ENCODE results near the gene ELF1. TPM values are rescaled to one million over a fixed set of nuclear protein-coding genes. Genes with fewer than 3 reads are reported as not detected.
"Not testable (repeated sequence)": the region's sequence is repeated elsewhere in the genome, so short reads cannot be mapped to it uniquely, and the experiment has no call there.

Gene ELF1
- total RNA-seq, 1 donor from 2014 or later, result 8.2 TPM

DNA sequence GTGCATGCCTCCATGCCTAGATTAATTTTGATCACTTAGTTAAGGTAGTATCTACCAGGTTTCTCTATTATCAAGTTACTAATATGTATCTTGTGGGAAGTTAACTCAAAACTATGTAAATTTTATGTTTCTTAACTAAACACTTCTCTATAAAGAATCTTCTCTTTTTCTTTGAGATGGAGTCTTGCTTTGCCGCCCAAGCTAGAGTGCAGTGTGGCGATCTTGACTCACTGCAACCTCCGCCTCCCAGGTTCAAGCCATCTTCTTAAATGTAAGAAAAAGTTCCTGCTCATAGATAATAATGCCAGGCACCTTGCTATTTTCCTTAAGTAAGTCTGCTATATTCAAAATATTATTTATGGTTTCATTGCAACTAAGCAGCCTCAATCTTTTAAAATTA lies 58.4 kb downstream of the ELF1 start:
- FAIRE-seq (no peak), DNase-seq (ENCODE audit: low spot score in 2 of 2) (no peak)

DNA sequence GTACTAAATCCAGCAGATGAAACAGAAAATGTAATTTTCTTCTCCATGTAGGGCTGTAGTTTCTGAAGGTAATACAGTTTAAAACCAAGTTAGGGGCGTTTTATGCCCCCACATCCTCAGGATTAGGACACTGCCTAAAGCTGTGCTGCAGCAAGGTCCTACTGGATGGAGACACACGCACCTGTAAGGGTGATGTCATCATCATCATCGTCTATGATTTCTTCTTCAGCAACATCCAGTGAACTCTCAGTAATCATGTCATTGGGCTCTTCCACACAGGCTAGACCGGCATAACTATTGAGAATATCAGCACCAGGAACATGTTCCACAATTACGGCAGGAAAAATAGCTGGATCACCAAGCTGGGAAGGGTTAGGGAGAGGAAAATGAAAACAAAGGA lies 60.5 kb downstream of the ELF1 start:
- FAIRE-seq (no peak), DNase-seq (ENCODE audit: low spot score in 2 of 2) (no peak)

DNA sequence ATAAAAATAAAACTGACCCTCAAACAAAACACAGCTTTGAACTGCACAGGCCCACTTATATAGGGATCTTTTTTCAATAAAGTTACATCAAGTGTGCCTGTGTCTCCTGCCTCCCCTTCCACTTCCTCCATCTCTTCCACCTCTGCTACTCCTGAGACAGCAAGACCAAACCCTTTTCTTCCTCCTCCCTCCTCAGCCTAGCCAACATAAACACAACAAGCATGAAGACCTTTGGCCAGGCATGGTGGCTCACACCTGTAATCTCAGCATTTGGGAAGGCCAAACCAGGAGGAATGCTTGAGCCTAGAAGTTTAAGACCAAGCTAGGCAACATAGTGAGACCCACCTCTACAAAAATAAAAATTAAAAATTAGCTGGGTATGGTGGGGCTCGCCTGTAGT lies 72.6 kb downstream of the ELF1 start:
- FAIRE-seq (no peak), DNase-seq (ENCODE audit: low spot score in 2 of 2) (no peak)

DNA sequence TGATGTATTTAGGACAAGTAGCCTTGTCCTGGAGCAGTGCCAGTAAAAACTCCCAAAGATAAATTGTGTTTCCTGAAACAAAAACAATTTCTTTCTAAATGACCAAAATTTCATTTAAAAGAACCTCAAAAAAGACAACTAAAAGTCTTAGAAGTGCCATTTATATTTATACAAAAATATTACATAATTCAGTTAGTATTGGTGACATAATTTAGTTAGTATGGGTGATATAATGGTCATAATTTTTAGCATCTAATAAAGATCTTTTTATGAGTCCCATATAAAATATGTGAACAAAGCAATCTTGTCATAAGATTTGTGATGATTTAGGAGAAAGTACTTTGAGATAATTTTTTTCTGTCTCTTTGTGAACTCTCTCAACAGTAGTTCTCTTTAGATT lies 76.0 kb downstream of the ELF1 start:
- DNase-seq (ENCODE audit: low spot score in 2 of 2) (no peak), FAIRE-seq (no peak)

DNA sequence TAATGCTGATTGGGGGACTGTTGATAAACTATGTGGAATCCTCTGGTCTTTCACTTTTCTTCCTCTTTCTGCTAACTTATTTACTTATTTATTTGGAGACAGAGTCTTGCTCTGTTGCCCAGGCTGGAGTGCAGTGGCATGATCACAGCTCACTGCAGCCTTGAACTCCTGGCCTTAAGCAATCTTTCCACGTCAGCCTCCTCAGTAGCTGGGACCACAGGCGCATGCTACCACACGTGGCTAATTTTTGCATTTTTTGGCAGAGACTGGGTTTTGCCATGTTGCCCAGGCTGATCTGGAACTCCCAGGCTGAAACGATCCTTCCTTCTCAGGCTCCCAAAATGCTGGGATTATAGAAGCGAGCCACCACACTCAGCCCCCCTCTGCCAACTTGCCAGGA lies 77.5 kb downstream of the ELF1 start:
- DNase-seq (ENCODE audit: low spot score in 2 of 2), result no peak
- no peak for FAIRE-seq

DNA sequence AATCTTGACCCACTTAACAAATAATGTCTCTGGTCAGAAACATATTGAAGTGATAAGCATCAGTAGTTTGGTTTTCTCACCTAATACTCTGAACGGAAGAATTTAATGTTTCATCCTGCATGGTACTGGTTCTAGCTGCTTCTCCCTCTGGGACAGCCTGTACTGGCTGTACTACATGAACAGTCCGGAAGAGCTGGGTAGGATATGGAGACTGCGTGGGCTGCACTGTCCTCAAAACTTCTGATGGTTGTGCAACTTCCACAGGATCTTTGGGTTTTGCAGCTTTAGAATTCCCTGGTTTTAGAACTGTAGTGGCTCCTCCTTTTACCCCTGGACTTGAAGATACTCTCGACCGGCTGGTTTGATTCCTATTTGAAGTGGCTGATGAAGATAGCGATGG lies 78.3 kb downstream of the ELF1 start:
- no peak for FAIRE-seq
- no peak for DNase-seq (ENCODE audit: low spot score in 2 of 2)

DNA sequence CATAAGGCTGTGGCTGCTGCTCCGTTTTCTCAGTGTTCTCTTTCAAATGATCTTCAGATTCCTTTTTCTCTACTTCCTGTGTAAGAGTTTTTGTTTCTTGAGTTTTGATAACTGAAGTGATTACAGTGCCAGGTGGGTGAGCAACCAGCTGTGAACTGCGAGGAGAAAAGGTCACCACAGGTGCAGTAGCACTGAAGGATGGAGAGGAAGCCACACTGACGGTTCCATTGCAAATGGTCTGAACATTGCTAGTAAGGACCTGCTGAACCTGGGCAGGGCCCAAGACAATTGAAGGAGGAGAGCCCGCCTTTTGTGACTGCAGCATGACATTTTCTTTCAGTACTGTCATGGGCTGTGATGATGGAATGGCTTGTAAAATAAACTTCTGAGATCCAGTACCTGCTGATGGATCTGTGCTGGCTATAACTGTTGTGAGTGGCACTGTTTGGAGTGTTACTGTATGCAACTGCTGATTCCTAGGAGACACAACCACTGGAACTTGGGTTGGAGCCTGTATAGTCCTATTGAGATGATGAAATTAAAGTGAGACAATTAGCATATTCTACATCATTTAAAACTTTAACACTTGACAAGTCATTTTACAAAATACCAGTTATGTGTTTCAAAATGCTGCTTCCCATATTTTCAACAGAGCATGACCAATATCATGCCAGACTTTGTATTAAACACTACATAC lies 85.5 kb downstream of the ELF1 start:
- FAIRE-seq, result no peak
- DNase-seq (ENCODE audit: low spot score in 2 of 2), result no peak

DNA sequence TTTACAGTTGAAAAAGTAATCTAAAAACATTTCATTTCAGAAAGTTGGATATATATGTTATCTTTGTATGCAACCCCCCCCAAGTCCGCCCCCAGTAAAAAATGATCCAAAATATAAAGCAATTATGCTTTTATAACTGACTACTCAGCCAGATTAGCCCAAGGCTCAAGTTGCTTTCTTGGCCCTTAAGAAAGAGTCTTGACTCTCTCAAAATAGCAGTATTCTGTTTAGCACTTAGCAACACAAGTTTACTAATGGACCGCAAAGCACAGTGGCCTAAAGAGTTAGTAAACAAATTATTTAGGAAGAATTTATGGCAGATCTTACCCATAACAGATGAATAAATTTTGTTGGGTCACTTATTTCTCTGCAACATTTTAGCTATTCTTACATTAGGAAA lies 86.9 kb downstream of the ELF1 start:
- FAIRE-seq (no peak), DNase-seq (ENCODE audit: low spot score in 2 of 2) (no peak)

DNA sequence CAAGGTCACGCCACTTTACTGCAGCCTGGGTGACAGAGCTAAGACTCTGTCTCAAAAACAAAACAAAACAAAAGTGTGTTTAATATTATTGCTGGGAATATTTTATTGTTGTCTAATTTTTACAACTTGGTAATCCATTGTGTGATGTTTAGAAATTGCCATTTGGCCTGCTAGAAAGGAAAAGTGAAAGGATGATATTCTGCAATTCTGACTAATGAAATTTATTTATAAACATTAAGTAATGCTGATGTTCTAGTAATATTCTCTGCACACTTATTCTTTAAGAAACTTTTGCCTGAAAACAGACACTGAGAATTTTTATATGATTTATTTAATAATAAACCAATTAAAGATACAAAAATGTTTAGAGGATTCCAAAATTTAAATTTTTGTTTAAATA lies 87.4 kb downstream of the ELF1 start:
- FAIRE-seq (peak; percentile 78), DNase-seq (ENCODE audit: low spot score in 2 of 2) (no peak)

DNA sequence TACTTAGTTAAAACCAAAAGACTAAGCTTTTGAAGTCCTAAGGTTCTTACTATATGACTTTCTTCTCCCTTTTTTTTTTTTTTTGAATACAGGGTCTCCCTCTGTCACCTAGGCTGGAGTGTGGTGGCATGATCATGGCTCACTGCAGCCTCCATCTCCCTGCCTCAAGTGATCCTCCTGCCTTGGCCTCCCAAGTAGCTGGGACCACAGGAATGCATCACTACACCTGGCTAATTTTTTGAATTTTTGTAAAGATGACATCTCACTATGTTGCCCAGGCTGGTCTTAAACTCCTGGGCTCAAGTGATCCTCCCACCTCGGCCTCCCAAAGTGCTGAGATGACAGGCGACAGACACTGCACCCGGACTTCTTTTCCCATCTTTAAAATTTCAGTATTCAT lies 89.2 kb downstream of the ELF1 start:
- DNase-seq (ENCODE audit: low spot score in 2 of 2); FAIRE-seq: not testable (repeated sequence)

DNA sequence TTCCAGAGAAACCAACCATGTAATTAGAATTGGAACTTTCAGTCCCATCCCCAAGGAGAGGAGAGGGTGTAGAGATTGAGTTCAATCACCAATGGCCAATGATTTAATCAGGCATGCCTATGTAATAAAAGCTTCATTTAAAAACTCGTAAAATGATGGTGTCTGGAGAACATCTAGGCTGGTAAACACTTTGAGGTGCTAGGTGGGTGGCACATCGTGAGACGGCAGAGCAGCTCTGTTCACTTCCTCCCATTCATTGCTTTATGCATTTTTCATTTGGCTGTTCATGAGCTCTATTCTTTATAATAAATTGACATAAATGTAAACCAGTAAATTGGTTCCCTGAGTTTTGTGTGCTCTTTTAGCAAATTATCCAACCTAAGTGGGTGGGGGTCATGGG lies 90.1 kb downstream of the ELF1 start:
- DNase-seq (ENCODE audit: low spot score in 2 of 2) (no peak), FAIRE-seq (no peak)

DNA sequence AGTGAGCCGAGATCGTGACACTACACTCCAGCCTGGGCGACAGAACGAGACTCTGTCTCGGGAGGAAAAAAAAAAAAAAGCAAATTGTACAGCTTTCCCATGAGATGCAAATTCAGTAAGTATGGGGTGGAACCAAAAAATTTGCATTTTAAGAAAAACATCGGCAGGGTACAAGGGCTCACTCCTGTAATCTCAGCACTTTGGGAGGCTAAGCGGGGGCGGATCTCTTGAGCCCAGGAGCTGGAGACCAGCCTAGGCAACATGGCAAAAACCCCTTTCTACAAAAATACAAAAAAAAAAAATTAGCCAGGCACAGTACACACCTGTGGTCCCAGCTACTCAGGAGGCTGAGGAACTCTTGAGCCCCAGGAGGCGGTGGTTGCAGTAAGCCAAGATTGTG lies 91.2 kb downstream of the ELF1 start:
- no peak for DNase-seq (ENCODE audit: low spot score in 2 of 2)
- no peak for FAIRE-seq

DNA sequence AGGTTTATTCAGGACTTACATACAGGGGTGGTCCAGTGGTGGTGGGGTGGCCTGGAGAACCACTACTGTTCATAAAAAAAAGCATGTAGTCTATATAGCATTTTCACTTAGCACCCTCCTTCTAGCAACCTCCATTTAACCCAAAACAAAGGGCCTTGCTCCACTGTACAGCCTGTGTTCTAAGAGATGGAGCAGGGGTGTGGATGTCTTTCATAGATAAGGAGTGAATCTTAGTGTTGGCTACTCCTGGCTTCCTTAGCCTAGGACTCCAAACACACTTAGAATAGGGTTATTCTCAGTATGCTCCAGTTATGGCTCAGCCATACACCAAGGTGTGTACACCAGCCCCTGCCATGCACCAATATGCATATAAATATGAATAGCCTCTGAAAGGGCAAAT lies 95.2 kb downstream of the ELF1 start:
- DNase-seq (ENCODE audit: low spot score in 2 of 2) (no peak), FAIRE-seq (no peak)

DNA sequence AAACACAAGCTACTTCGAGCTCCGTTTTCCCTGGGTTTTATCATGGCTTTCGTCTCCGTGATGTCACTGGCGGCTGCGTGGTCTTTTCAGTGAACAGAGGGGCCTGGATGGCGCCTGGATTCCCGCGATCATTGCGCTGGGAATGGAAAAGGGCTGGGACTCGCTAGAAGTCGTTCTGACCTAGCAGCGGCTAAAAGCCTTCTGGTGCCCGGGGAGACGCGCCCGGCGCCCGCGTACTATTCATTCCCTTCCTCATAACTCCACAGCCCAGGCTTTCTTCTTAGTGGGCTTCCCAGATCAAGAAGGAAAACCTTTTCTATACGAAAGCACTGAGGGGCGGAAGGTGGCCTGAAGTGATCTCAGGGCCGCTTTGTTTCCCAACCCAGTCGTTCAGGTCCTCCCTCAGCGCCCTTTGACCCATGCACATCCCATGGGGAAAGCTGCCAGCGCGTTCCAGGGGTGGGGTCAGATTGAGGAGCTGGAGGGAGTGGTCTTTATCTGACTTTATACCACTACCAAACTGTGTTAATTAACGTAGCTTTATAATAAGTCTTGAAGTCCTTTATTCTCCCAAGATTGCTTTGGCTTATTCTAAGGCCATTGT lies 96.6 kb downstream of the ELF1 start:
- FAIRE-seq (no peak), DNase-seq (ENCODE audit: low spot score in 2 of 2) (no peak)

DNA sequence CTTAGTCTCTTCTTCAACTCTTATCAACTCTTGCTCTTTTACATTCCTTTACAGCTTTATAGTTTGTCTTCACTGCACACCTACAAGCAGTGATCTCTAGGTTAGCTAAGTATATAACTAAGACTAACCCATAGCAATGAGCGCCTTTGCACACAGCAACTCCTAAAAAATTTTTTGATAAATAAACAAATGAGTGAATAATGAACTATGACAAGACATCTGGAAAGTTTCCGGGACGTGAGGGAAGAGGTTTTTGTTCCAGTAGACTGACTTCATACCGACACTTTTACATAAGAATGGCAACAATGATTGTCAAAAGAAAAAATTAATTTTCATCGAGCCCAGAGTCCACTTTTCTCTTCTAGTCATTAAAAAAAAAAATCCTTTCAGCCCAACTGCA lies 98.3 kb downstream of the ELF1 start:
- FAIRE-seq (no peak), DNase-seq (ENCODE audit: low spot score in 2 of 2) (no peak)

DNA sequence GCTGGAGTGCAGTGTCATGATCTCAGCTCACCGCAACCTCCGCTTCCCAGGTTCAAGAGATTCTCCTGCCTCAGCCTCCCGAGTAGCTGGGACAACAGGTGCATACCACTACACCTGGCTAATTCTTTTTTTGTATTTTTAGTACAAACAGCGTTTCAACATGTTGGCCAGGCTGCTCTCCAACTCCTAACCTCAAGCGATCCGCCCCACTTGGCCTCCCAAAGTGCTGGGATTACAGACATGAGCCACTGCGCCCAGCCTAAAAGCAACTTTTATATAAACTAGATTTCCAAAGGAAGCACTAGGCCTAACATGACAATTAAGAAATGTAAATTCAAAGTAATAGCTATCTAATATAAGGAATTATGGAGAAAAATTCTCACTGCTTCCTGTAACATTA lies 99.2 kb downstream of the ELF1 start:
- FAIRE-seq; DNase-seq (ENCODE audit: low spot score in 2 of 2): not testable (repeated sequence)

DNA sequence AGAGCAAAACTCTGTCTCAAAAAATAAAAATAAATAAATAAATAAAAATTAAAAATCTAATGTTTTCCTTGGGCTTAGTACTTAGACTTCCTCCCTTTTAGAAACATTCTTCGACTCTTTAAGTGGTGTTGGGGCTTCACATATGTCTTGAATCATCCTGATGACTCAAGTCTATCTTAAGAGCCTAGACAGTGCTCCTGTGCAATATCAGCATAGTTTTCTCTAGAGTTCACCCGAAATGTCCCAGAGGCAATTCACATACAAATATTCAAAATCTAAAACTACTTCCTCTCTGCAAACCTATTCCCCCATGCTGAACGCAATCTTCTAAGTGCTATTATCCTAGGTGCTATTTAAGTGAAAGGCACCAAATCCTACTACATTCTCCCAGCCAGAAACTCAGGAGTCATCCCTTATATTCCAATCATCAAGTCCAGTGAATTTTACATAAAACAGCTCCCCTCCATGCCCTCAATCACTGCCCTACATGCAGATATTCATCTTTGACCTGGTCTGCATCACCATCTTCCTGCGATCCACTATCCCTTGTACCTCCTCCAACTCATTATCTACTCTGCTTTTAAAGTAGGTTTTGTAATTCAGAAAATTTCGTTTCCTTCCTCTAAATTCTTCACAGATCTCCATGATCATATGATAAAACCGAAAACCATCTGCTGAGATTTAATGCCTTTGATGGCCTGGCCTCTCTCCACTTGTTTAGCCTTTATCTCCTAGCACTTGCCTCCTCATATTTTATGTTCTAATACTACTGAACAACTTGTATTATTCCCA lies 102.7 kb downstream of the ELF1 start:
- DNase-seq (ENCODE audit: low spot score in 2 of 2), result no peak
- FAIRE-seq, result no peak

DNA sequence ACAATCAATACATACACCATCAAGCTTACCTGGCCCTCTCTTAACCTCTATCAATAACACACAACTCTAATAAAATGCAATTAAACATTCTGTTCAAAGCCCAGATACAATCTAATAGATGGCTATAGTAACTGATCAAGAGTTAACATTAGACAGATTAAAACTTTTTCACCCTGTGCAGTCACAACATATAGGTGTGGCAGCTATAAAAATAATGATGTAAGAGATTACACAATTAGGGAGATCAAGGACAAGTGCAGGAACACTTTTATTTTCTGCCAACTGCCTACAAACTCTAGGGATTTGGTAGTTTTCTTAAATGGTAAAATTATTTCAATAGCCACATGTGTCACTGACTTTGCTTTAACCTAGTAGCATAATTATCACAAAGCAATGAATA lies 104.3 kb downstream of the ELF1 start:
- not testable (repeated sequence) for DNase-seq (ENCODE audit: low spot score in 2 of 2); FAIRE-seq

DNA sequence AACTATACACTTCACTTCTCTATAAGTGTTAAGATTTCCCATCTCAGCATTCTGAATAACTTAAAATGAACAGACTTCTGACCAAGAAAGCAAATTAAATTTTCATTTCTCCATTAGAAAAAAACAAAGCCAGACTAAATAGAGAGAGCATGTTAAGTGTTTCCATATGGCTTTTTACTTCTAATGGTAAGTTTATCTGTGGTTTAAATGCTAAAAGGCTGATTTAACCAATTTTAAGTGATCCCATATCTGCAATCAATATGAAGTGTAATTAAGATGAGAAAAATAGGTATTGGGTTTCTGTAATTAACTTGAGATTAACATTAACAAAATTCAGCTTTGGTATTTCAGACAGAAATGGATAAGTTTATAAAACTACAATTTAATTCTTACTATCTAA lies 107.8 kb downstream of the ELF1 start:
- DNase-seq (ENCODE audit: low spot score in 2 of 2) (no peak), FAIRE-seq (no peak)

DNA sequence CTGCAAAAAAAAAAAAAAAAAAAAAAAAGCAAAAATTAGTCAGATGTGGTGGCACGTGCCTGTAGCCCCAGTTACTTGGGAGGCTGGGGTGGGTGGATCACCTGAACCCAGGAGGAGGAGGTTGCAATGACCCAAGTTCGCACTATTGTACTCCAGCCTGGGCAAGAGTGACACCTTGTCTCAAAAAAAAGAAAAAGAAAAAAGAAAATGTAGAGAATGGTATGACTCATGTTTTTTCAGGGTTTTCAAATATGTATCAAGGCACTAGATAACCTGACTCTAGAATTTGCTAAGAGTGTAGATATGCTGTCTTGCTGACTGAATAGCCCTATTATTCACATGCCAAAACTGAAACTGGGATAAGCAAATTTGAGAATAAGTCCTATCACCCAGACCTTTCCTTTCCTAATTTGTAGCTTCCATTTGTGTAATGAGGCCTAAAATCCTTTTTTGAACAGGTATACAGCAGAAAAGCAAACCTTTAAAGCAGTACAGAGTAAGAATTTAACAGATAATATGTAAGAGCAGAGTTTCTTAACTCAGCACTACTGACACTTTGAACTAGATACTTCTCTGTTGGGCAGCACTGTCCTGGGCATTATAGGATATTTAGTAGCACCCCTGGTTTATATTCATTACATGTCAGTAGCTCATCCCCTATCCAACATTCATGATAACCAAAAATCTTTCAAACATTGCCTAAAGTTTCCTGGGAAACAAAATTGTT lies 108.6 kb downstream of the ELF1 start:
- DNase-seq (ENCODE audit: low spot score in 2 of 2) (no peak), FAIRE-seq (no peak)

DNA sequence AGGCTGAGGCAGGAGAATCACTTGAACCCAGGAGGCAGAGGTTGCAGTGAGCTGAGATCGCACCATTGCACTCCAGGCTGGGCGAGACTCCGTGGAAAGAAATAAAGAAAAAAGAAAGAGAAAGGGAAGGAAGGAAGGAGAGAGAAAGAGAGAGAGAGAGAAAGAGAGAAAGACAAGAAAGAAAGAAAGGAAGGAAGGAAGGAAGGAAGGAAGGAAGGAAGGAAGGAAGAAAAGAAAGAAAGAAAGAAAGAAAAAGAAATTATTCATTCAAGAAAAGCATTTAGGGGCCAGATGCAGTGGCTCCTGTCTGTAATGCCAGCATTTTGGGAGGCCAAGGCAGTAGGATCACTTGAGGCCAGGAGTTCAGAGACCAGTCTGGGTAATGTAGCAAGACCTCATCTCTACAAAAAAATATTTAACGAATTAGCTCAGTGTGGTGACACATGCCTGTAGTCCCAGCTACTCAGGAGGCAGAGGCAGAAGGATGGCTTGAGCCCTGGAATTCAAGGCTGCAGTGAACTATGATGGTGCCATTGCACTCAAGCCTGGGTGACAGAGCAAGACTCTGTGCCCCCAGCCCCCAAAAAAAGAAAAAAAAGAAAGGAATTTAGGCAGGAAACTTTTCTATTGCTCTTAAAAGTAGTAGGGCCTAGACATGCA lies 109.4 kb downstream of the ELF1 start:
- DNase-seq (ENCODE audit: low spot score in 2 of 2); FAIRE-seq: not testable (repeated sequence)
